Measurements from ENCODE around the gene DIRAS2.

The DIRAS2 gene

GRCh38 chr9:90611568-90611967 is 31.1 kb downstream of the DIRAS2 start:
- DNase-seq (ENCODE audit: low spot score) = no peak

DNA sequence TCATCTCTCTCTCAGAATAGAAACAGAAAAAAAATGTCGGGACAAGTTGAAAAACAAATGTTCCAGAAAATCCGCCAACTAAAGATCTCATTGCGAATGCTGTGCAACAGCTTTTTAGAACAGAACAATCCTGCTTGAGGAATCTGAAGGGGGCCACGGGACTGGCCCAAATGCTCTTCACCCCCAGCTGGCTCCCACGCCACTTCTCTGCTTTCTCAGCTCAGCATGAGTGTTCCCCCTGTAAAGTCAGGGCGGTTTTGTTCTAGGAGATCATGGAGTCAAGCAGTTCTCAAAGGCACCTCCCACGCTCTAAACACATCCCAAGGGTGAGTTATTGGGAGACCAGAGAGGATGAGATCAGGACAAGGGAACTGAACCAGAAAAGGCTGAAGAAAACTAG is 31.5 kb downstream of the DIRAS2 start:
- no peak for DNase-seq (ENCODE audit: low spot score)

DNA sequence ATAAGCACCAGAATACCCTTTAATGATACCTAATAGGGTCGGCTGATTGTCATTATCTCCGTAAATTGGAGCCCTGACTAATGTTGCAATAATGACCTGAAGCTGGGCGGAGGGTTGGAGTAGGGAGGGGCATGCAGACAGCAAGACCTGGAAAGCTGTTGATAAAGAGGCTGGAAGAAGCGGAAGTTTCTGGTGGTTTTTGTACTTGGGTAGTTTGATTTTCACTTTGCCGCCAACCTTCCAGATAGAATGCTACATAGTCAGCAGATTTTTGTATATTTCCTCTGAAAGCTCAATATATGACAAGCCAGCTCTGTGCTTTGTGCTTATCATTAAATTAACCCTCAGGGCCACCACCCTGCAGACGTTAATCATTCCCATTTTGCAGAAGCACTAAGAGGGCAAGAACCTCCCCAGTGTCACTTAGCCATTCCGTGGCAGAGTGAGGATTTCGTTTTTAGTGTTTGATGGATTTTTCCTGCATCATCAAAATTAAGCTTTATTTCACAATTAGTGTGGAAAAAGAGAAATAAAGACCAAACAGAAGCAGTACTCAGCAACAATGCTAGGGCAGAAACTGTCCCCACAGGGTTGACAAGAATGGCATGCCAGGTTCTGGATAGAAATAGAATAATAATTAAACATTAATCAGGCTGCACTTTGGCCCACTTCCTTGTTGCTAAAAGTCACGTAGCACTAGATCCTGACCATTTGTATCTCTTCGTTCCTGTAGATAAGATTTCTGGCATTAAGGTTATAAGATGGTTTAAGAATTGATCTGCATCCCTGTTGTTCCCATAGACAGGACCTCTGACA is 34.7 kb downstream of the DIRAS2 start:
- no peak for DNase-seq (ENCODE audit: low spot score)

DNA sequence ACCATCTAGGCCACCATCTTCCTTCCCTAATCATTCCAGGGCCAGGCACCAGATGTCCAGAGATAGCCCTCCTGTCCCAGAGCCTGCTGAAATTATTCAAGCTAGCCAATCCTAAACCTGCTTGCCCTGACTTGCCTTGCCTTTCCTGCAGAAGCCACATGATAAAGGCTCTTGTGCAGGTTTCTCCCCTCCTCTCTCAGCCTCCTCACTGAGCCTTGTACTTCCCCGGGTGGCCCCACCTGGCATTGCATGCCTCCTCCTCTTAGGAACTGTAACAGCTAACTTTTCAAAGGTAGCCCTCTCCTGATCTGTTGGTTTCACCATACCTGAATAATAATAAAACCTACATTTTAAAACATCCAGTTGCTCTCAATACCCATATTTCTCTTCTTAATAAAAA is 42.6 kb downstream of the DIRAS2 start:
- no peak for DNase-seq (ENCODE audit: low spot score)

DNA sequence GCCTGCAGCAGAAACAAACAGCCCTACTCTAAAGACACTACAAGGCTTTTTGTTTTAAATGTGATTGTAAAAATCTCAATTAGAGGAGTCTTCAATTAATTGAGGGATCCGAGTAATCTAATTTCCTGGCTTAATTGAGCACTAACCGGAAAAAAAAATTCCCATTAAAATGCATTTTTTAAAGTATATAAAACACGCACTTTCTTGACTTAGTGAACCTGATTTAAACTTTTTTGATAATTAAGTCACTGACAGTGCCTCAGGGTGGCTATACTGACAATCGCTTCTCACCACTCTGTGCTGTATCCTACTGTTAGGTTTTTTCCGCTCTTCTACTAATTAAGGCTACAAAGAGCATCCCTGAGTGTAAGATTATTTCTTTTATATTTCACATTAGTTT is 44.4 kb downstream of the DIRAS2 start:
- no peak for DNase-seq (ENCODE audit: low spot score)

GRCh38 chr9:90593646-90594045 is 49.0 kb downstream of the DIRAS2 start:
- DNase-seq (ENCODE audit: low spot score) = no peak

GRCh38 chr9:90580576-90580975 is 62.0 kb downstream of the DIRAS2 start:
- DNase-seq (ENCODE audit: low spot score) = no peak

GRCh38 chr9:90579181-90579580 is 63.4 kb downstream of the DIRAS2 start:
- no peak for DNase-seq (ENCODE audit: low spot score)

DNA sequence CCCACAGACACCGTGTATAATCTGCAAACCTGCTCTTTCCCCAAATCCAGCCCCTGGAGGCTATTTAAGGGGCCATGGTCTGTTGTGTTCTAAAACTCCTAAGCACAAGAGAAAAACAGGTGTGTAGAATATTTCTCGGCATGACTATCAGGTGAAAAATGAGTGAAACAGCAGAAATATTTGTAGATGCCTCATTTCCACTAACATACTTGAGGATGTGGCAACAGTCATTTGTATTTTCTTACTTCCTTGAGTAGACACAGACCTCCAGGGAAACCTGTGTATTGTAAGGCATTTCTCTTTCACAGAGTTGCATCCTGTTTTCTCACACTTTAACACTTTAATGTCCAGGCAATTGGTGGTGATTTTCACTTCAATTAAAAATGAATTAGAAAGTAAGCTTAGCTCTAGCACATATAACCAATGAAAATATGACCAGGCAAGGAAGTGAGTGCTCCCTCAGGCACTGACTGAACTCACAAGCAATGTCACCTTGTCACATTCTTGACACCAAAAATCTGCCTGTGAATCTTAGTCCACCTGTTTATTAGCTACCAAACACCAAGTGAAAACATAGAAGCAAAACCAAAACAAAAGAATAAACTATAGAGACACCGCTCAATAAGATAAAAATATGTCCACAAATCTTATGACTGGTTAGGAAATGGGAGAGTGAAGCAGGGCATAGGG is 64.4 kb downstream of the DIRAS2 start:
- no peak for DNase-seq (ENCODE audit: low spot score)

GRCh38 chr9:90569511-90569910 is 73.1 kb downstream of the DIRAS2 start:
- DNase-seq (ENCODE audit: low spot score) = no peak

- no peak for DNase-seq (ENCODE audit: low spot score)
Measured at GRCh38 chr9:90568667-90569066, 74.0 kb downstream of the DIRAS2 start.

GRCh38 chr9:90562229-90562628 is 80.4 kb downstream of the DIRAS2 start:
- no peak for DNase-seq (ENCODE audit: low spot score)

Measured in iPS-NIHi11 (cell line).